ENCODE data around the gene RNF182.
"Not testable (repeated sequence)": the region's sequence is repeated elsewhere in the genome, so short reads cannot be mapped to it uniquely, and the experiment has no call there.

RNF182 gene, protein sequence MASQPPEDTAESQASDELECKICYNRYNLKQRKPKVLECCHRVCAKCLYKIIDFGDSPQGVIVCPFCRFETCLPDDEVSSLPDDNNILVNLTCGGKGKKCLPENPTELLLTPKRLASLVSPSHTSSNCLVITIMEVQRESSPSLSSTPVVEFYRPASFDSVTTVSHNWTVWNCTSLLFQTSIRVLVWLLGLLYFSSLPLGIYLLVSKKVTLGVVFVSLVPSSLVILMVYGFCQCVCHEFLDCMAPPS

DNA sequence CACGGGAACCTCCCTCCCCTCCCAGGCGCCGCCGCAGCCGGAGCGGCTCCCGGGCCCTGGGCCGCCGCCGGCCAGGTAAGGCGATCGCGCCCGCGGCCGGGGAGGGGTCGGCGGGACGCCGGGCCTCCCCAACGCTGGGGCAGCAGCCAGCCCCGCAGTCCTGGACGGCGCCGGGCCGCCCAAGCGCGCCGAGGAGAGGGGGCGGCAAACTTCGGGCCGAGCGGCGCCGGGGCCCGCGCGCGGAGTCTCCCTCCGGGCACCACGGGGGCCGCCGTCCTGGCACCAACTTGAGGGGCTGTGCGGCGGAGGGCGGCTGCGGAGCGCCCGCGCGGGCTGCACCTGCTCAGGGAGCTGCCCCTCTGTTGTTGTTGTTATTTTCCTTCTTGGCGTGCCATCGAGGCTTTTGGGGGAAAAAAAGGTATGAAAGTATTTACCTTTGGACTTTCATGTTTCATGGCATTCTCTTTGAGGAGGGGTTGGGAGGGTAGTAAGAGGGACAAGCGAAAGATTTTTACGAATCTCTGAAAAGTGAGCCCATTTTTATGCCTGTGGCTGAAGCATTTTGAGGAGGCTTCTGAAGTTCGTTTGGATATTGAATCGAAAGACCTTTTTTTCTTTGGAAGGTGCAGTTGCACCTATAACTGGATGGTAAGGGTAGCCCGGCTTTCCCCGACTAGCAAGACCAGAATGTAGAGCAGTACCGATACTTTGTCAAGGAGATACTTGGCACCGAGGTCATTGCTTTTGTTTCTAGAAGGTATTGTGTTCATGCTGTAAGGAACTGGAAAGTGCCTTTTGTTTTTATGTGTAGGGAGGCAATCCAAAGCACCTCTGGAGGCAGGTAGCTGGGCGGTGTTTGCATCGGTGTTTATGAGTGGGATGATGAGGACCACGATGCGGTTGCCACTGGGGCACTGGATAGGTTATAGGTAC lies at the start of gene RNF182:
RNF182 (plus strand) TSS at position 4 of the 933 bp plus-strand sequence. CDS start 52,168 bp downstream, outside the sequence.
- DNase-seq (ENCODE audit: low read depth, low spot score): no peak

DNA sequence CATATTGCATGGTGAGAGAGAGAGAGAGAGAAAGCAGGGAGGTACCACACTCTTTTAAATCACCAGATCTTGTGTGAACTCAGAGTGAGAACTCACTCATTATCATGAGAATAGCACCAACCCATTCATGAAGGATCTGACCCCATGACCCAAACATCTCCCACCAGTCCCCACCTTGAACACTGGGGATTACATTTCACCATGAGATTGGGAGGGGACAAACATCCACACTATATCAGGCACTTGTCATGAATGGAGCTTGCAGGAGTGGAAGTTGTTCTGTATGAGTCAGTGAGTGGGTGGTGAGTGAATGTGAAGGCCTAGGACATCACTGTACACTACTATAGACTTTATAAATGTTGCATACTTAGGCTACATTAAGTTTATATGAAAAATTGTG lies 47.7 kb upstream of the RNF182 start:
- DNase-seq (ENCODE audit: low read depth, low spot score): no peak

DNA sequence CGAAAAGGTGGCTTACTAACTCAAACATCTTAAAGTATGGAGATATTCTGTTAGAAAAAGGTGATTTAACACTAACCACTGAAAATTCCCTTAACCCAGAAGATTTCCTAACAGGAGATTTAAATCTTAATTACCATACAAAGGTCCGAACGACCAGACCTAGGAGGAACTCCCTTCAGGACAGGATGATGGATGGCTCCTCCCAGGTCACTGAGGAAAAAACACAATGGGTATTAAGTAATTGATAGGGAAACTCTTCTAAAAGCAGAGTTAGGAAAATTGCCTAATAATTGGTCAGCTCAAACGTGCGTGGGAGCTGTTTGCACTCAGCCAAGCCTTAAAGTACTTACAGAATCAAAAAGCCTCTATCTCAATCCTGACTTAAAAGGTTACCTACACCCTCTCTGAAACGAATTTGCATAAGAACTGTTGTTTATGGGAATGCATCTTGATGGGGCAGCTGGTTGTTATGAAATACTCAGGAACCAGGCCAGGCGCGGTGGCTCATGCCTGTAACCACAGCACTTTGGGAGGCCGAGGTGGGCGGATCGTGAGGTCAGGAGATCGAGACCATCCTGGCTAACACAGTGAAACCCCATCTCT lies 44.6 kb upstream of the RNF182 start:
- DNase-seq (ENCODE audit: low read depth, low spot score): not testable (repeated sequence)

DNA sequence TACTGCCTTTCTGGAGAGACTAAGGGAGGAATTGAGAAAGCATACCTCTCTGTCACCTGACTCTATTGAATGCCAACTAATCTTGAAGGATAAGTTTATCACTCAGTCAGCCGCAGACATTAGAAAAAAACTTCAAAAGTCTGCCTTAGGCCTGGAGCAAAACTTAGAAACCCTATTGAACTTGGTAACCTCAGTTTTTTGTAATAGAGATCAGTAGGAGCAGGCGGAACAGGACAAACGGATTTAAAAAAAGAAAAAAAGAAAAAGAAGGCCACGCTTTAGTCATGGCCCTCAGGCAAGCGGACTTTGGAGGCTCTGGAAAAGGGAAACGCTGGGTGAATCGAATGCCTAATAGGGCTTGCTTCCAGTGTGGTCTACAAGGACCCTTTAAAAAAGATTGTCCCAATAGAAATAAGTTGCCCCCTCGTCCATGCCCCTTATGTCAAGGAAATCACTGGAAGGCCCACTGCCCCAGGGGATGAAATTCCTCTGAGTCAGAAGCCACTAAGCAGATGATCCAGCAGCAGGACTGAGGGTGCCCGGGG lies 43.1 kb upstream of the RNF182 start:
- no peak for DNase-seq (ENCODE audit: low read depth, low spot score)

DNA sequence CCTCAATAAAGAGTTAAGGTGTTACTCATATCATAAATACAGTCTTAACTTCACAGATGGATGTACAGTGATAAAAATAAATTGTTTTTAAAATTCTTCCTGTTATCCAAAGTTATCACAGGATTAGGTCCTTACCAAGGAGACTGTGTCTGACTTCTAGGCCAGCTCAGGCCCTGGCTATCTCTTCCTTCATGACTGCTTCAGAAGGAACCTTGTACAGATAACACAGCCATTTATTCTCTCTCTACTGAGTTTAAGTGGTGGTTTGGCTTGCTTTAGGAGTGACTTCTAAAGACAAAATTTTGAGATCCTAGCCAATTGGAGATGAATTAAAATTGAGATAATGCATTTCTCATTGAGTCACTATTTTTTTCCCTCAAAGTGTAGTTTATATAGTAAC lies 40.8 kb upstream of the RNF182 start:
- DNase-seq (ENCODE audit: low read depth, low spot score): no peak

DNA sequence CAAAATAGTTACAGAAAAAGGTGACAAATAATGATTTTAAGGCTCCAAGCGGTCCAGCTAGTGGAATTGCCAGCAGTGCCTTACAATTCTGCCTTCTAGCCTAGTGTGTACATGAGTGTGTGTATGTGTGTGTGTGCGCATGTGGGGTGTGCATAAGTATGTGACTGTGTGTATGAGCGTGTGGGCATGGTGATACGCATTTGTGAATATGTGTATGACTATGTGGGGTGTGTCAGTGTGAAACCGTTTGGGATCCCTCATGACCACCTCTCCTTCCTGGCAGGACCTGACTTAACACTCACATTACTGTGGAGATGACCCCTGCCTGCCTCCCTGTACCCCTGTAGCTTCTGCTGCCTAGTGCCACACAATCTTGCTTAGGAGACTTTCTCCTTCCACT lies 40.4 kb upstream of the RNF182 start:
- DNase-seq (ENCODE audit: low read depth, low spot score): no peak

DNA sequence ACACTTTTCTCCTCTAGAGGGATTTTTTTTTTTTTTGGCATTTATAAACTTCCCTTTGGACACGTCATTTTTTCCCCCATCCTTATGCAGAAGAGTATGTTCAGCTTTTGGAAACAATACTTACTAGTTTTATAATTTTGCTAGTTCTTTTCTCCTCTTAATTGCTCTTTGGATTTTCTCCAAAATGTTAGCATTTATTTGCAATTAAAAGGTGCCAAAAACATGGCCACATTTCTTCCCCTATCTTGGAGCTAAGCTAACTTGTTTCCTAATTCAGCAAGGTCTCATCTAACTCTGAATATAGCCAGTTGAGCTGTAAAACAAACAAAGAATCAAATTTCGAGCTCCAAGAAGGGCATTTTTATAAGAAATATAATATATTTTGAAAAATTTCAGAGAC lies 39.2 kb upstream of the RNF182 start:
- DNase-seq (ENCODE audit: low read depth, low spot score): no peak

DNA sequence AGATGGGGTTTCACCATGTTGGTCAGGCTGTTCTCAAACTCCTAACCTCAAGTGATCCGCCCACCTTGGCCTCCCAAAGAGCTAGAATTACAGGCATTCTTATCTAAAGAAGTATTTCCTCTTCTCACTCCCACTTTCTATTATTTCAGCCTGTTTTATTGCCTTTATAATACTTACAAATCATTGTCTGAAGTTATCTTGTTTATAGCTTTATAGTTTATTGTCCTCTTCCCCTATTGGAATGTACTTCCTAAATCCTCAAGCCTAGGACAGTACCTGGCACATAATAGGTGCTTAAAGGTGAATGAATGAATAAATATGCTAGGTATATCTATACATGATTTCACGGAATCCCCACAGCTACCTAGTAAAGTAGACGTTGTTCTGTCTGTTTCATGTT lies 37.8 kb upstream of the RNF182 start:
- no peak for DNase-seq (ENCODE audit: low read depth, low spot score)

DNA sequence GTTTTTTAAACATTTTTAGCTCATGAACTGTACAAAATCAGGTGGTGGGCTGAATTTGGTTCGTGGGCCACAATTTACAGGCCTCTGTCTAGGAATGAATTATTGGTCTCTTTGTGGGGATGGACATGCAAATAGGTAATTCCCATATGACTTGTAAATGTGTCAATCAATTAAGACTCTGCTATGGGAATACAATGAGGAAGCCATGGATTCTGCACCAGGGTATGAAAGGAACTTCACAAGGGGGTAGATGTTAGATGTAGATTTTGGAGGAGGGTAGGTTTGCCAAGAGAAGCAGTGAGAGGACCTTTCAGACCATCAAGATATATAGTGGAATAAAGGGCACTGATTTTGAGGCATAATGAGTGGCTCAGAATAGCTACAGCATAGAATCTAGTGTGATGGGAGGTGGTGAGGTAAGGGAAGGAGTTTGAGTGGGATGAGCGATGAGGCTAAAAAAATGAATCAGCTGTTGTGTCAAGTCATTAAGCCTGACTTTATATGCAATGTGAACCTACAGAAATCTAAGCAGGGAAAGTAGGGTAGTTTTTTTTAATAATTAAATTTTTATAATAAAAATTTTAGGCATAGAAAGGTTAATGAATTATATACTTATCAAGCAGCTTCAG lies 32.6 kb upstream of the RNF182 start:
- DNase-seq (ENCODE audit: low read depth, low spot score): no peak

DNA sequence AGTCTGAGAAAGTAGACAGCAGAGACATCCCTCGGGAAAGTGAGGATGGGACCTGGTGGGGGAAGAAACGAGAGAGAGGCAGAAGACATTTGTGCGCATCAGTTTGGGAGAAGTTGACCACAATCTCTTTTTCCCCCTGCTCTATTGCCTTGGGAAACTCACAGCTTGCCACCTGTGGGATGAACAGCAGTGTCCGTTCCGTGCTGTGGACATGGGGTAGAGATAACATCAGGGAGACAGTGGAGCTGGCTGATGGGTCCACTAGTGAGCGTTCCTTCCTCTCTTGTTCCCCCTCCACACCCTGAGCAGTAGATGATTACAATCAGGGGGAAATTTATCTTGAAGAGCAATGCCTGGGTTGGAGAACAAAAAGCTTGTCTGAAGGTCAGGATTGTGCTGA lies 21.8 kb upstream of the RNF182 start:
- DNase-seq (ENCODE audit: low read depth, low spot score): no peak

DNA sequence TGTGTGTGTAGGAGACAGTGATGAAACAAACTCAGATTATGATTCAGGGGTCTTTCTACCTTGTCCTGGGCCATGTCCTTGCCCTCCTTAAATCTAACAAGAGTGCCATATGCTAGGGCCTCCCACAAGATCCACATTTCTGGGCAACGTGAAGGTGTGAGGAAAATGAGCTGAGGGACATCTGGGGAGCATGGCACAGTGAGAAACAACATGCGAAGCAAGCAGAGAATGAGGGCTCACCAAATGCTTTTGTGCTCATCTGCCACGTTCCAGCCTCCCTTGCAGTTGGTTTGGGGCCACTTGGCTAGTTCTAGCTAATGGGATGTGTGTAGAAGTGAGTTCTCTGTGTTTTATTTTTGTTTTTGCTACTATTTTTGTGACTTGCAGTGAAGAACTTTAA lies 21.4 kb upstream of the RNF182 start:
- no peak for DNase-seq (ENCODE audit: low read depth, low spot score)

DNA sequence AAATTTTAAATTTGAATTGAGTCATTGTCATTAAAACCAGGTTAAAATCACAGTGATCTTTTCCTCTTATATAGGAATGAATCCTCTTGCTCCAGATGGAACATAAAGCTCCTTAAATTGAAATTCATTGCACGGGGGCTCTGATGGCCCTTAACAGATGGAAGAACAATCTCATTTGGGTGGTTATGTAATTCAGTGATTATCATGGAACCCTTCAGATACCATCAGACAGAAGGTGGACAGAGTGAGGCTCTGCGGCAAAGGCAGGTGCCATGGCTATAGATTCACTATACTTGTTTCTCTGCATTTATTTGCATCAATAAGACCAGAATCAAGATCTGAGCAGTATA lies 17.8 kb upstream of the RNF182 start:
- no peak for DNase-seq (ENCODE audit: low read depth, low spot score)

DNA sequence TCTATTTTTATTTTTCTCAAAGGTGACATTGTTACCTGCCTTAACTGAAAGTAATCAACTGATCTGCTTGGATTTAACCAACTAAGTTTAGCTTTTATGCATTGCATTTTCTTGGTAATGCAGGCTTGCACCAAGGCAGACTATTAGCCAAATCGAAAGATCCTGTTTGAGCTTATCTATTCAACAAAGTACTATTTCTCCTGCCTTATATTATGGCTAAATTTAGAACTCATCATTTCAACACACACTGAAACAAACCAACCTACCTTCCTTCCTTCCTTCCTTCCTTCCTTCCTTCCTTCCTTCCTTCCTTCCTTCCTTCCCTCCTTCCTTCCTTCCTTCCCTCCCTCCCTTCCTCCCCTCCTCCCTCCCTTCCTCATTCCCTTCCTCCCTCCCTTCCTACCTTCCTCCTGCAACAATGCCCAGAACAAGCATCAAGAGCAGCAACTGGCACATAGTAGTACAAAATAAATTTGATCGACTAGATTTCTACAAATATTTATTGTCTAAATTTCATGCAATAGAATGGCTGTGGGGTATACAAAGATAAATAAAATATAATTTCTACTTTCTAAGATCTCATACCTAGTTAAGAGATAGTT lies 17.0 kb upstream of the RNF182 start:
- DNase-seq (ENCODE audit: low read depth, low spot score): no peak

DNA sequence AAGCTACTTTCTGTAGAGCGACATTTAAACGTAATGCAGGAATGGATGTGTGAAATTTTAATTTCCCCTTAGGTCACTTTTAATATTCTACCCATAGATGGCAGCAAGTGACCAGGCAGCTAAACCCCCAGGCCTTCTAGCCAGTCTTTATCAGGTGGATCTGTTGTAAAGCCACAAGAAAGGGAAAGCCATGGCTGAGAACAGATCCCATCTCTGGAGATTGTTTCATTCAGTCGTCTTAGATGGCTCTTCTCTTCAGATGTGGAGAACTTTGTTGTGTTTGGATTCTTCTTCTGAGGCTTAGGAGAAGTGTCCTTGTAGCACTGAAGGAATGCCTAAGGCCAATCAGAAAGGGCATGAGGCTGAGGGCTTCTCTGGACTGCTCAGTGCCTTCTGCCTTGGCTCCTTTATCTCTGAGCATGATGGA lies 15.8 kb upstream of the RNF182 start:
- DNase-seq (ENCODE audit: low read depth, low spot score): no peak

DNA sequence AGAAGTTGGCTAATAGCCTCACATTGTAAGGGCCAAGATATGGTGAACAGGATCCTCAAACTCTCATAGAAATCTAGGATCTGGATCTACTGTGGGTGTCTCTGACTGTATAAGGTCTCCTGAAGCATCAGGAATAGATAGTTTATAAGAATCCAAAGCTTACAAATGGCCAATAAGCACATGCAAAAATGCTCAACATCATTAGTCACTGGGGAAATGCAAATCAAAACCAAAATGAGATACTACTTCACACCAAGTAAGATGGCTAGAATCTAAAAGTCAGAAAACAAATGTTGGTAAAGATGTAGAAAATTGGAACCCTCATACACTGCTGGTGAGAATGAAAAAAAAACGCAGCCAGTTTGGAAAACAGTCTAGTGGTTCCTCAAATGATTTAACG lies 14.3 kb upstream of the RNF182 start:
- no peak for DNase-seq (ENCODE audit: low read depth, low spot score)

DNA sequence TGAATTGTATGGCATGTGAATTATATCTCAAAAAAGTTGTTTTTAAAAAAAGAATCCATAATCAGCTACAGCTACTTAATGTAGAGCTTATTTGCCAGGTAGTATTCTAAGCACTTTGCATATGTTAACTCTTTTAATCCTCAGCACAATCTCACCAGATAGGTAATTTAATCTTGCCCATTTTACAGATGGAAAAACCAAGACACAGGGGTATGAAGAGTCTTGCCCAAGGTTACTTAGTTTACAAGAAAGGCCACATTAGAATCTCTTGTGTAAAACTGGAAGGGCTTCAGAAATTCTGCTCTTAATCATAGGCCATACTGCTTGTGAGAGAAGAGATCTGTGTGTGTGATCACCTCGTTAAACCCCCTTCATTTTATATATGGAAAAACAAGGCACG lies 13.4 kb upstream of the RNF182 start:
- DNase-seq (ENCODE audit: low read depth, low spot score): no peak

DNA sequence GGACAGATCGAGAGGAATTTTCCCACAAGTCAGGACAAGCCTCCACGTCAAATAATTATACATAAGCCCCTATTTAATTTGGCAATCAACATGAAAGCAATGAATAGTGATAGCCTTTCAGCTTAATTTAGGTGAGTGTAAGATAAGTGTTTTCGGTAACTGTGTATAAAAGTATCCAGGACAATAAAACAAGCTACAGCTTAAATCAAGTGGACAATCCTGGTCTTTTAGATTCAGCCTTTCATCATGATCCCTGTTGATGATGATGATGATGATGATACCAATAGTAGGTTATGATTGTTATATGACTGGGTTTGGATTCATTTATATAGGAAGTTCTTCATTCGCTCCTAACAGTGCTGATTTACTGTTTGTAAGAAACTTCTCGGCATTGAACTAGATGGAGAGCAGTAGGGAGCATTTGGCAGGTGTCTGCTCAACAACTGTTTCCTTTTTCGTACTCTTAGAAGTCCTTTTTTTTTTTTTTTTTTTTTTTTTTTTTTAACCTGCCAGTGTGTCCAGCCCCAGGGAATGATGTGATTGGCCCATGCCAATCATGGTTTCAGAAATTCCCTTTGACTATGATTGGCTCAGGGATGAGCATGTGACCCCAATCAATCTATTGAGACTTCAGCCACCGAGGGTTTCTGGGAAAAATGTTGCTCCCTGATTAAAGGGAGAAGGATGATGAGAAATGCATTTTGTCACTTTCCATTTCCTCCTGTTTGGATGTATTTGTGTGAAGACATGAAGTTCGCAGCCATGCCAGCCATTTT lies 11.3 kb upstream of the RNF182 start:
- no peak for DNase-seq (ENCODE audit: low read depth, low spot score)

DNA sequence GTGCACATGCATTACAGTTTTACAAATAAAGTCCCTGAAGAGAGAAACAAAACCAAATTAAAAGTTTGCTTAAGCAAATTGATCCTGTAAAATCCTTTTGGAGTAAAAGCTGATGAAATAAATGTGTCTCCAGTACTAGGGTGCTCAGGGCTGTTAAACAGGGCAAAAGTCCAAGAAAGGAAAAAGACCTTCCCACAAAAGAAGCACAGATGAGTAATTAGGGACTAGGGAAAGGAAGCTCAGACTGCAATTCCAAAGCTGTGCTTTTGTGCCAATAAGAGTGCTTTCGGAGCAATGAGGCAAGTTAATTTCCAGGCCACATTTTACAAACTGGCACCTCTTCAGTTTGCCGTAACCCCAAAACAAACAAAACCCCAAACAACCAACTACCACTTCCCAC lies 10.4 kb upstream of the RNF182 start:
- no peak for DNase-seq (ENCODE audit: low read depth, low spot score)

DNA sequence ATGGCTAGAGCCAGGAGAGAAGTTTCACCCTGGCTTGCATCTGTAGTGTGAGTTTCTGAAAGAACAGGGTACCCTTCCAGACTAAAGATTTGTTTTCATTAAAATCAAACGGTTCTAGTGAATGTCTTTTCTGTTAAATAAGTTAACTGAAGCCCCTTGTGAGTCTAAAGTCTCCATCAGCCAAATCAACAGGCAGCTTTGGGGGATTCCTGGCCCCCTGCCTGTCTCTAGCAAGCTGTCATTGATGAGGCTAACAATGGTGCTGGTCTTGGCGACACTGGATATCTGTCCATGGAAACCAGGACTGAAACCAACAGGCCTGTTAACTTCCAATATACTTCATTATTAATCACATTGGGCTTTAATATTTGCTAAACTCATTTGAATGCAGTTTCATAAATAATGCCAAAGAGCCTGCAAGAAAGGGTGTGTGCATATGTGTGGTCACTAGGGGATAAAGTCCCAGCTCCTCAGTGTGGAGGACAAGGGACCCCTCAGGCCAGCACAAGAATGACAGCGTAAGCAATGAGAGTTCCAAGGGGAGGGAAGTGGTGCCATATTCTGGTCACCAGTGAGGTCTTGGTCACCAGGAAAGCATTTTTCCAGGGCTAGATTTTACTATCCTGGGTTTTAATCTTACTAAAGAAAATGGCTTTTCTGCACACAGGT lies 9.1 kb upstream of the RNF182 start:
- no peak for DNase-seq (ENCODE audit: low read depth, low spot score)

DNA sequence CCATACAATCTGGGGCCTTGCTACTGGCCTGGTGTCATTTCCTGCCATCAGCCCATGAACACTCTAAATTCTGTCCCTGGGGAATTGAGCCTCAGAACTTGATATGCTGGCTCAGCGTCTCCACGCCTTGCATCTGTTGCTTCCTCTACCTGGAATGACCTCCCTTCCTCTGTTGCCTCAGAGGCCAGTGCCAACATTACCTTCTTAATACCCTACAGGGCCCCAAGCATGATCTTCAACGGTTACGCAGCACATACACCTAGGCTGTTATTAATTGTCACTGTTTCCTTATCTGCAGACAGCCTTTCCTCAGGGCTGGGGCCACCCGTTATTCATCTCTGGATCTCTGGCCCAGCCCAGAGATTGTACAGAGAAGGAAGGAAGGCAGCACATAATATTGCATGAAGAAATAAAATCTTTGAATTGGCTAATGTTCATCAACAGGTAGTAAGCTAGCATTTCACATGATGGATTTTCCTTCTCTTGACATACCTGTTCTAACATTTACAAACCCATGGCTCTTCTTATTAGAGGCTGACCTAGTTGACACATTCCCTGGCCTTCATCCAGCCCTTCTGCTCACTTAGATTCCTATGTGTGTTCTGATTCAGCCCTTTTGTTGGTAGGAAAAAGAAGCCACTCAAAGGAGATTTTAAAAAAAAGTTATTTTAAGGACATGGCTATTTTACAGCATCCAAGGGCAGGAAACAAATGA lies 8.4 kb upstream of the RNF182 start:
- no peak for DNase-seq (ENCODE audit: low read depth, low spot score)

Measured in activated naive CD8-positive, alpha-beta T cell treated with anti-CD3 and anti-CD28 coated beads, Interleukin-2, amount 50 U/mL, for 16 hours (primary cell).